A549 (cell line): ENCODE measurements around the gene SOX10. TPM values are rescaled to one million over a fixed set of nuclear protein-coding genes. Genes with fewer than 3 reads are reported as not detected.

Experiments
- ATAC-seq, 2 experiments: fragments of 200-7000 bp in 1 of 2; fragments of >200 bp in 1 of 2; cut with Nextera tagmentation in 1 of 2; cut with Tn5 transposase in 1 of 2; 3 replicates each; pipeline versions ENCODE4 v1.8.0 to v1.9.1; 2018 to 2020; ENCODE audit warnings: mild to moderate bottlenecking in 1 of 2, moderate library complexity in 1 of 2
- CTCF ChIA-PET: fragments of 300-600 bp; sonication (Branson Sonifier 250); formaldehyde crosslinking; extraction: SDS; loops from one replicate; lab custom pipeline; 2021; ENCODE audit warnings: antibody characterized with exemption, inconsistent platforms; lab: Yijun Ruan, JAX
- POLR2A ChIA-PET: fragments of 350-600 bp; formaldehyde crosslinking; extraction: SDS; loops from one replicate; lab custom pipeline; 2021; ENCODE audit warnings: antibody characterized with exemption, inconsistent platforms; lab: Yijun Ruan, JAX
- DNase-seq, 2 experiments: peaks; one replicate each; pipeline versions ENCODE4 v3.0.0 to v3.0.0-alpha.2; 2011 to 2016; ENCODE audit warnings: low read depth in 1 of 2, low spot score in 1 of 2
- FAIRE-seq: peaks from 2 replicates; lab custom pipeline; 2011; peaks lifted over from hg19 to GRCh38; lab: Jason Lieb, UNC
- H3K27ac ChIP-seq, 2 experiments: fragments of >200 bp; sonication (Bioruptor Twin); formaldehyde crosslinking; 3 replicates each; pipeline ENCODE4 v1.5.1; 2016 to 2017
- H3K4me1 ChIP-seq: fragments of >200 bp; sonication (Bioruptor Twin); formaldehyde crosslinking; 3 replicates; pipeline ENCODE4 v1.6.1; 2016
- H3K4me2 ChIP-seq: fragments of >200 bp; sonication (Bioruptor Twin); formaldehyde crosslinking; 3 replicates; pipeline ENCODE4 v1.6.1; 2016
- H3K4me3 ChIP-seq: fragments of >200 bp; sonication (Bioruptor Twin); formaldehyde crosslinking; 3 replicates; pipeline ENCODE4 v1.5.1; 2016
- H3K9me3 ChIP-seq: fragments of >200 bp; sonication (Bioruptor Twin); formaldehyde crosslinking; 3 replicates; pipeline ENCODE4 v1.6.1; 2016
- ATOH8 ChIP-seq: fragments of 250-450 bp; sonication (Bioruptor Pico); IDR thresholded peaks from 2 replicates; pipeline ENCODE4 v1.5.0; 2020; ENCODE audit warnings: low read depth, mild to moderate bottlenecking, moderate library complexity
- BHLHE40 ChIP-seq: IDR thresholded peaks from 2 replicates; pipeline ENCODE4 v1.6.1; 2012; ENCODE audit warnings: low read depth, low read length, inconsistent platforms
- CBX2 ChIP-seq: fragments of 200-600 bp; sonication (generic); IDR thresholded peaks from 2 replicates; pipeline ENCODE4 v1.6.1; 2016; ENCODE audit warnings: low read depth, mild to moderate bottlenecking, borderline replicate concordance
- CTCF ChIP-seq: fragments of >200 bp; sonication (Bioruptor Twin); formaldehyde crosslinking; IDR thresholded peaks from 3 replicates; pipeline ENCODE4 v1.5.1; 2016
- E2F6 ChIP-seq: IDR thresholded peaks from 2 replicates; pipeline ENCODE4 v1.6.1; 2012; ENCODE audit warnings: low read depth, borderline replicate concordance
- EHMT2 ChIP-seq: fragments of 200-600 bp; sonication (generic); IDR thresholded peaks from 2 replicates; pipeline ENCODE4 v1.6.1; 2016; ENCODE audit warnings: antibody characterized with exemption, low read depth, mild to moderate bottlenecking, moderate library complexity
- EP300 ChIP-seq, 2 experiments: fragments of >200 bp; sonication (Bioruptor Twin); formaldehyde crosslinking; IDR thresholded peaks; 2 replicates in 1 of 2; 3 replicates in 1 of 2; pipeline ENCODE4 v1.6.1; 2016 to 2017
- ESRRA ChIP-seq: fragments of 150-350 bp; IDR thresholded peaks from 2 replicates; pipeline ENCODE4 v1.6.1; 2014; ENCODE audit warnings: mild to moderate bottlenecking, low read length, borderline replicate concordance
- FOXS1 ChIP-seq: fragments of 250-450 bp; sonication (Bioruptor Pico); IDR thresholded peaks from 2 replicates; pipeline ENCODE4 v1.5.0; 2020; ENCODE audit warnings: mild to moderate bottlenecking, moderate library complexity
- GATA3 ChIP-seq: IDR thresholded peaks from 2 replicates; pipeline ENCODE4 v1.6.1; 2012; ENCODE audit warnings: borderline replicate concordance
- HOXA7 ChIP-seq: fragments of 250-450 bp; sonication (Bioruptor Pico); IDR thresholded peaks from 2 replicates; pipeline ENCODE4 v1.5.0; 2020; ENCODE audit warnings: mild to moderate bottlenecking, moderate library complexity
- HOXB5 ChIP-seq: fragments of 250-450 bp; sonication (Bioruptor Pico); IDR thresholded peaks from 2 replicates; pipeline ENCODE4 v1.5.0; 2020; ENCODE audit warnings: mild to moderate bottlenecking, moderate library complexity
- JUNB ChIP-seq: fragments of >200 bp; sonication (Bioruptor Twin); formaldehyde crosslinking; IDR thresholded peaks from 2 replicates; pipeline ENCODE4 v1.6.1; 2016
- KDM5A ChIP-seq: fragments of 200-600 bp; sonication (generic); IDR thresholded peaks from 2 replicates; pipeline ENCODE4 v1.6.1; 2016; ENCODE audit warnings: antibody characterized with exemption, mild to moderate bottlenecking
- MAFK ChIP-seq: fragments of 450-650 bp; IDR thresholded peaks from 2 replicates; pipeline ENCODE4 v1.6.1; 2014; ENCODE audit not compliant: partially characterized antibody
- MAX ChIP-seq: IDR thresholded peaks from 2 replicates; pipeline ENCODE4 v1.6.1; 2012
- MAZ ChIP-seq: fragments of 150-350 bp; IDR thresholded peaks from 2 replicates; pipeline ENCODE4 v1.6.1; 2014; ENCODE audit warnings: antibody characterized with exemption, low read depth, low read length, borderline replicate concordance
- MYC ChIP-seq: IDR thresholded peaks from 2 replicates; pipeline ENCODE4 v1.6.1; 2012; ENCODE audit warnings: mild to moderate bottlenecking, inconsistent platforms, low read length, improper control_type of control experiment, borderline replicate concordance
- NFE2L2 ChIP-seq: fragments of 150-350 bp; conservative IDR thresholded peaks from 2 replicates; pipeline ENCODE4 v1.6.1; 2014; ENCODE audit warnings: low read length
- NPAS2 ChIP-seq: fragments of 250-450 bp; sonication (Bioruptor Pico); IDR thresholded peaks from 2 replicates; pipeline ENCODE4 v1.8.0; 2022; ENCODE audit warnings: mild to moderate bottlenecking, moderate library complexity, borderline replicate concordance
- POLR2AphosphoS2 ChIP-seq: conservative IDR thresholded peaks from 2 replicates; pipeline ENCODE4 v1.6.1; 2012; ENCODE audit warnings: low read length, improper control_type of control experiment, inconsistent platforms
- RARB ChIP-seq: fragments of 250-450 bp; sonication (Bioruptor Pico); IDR thresholded peaks from 2 replicates; pipeline ENCODE4 v1.8.0; 2021; ENCODE audit warnings: mild to moderate bottlenecking, moderate library complexity
- REST ChIP-seq: fragments of 200-600 bp; sonication (generic); IDR thresholded peaks from 2 replicates; pipeline ENCODE4 v1.6.1; 2016; ENCODE audit warnings: antibody characterized with exemption, mild to moderate bottlenecking, moderate library complexity
- RFX5 ChIP-seq: fragments of 450-650 bp; IDR thresholded peaks from 2 replicates; pipeline ENCODE4 v1.7.1; 2014; ENCODE audit warnings: antibody characterized with exemption, mild to moderate bottlenecking, moderate library complexity
- RNF2 ChIP-seq: fragments of 200-600 bp; sonication (generic); IDR thresholded peaks from 2 replicates; pipeline ENCODE4 v1.6.1; 2016; ENCODE audit warnings: low read depth, mild to moderate bottlenecking, antibody characterized with exemption, moderate library complexity, borderline replicate concordance
- ZC3H11A ChIP-seq: fragments of 450-650 bp; IDR thresholded peaks from 2 replicates; pipeline ENCODE4 v1.6.1; 2014; ENCODE audit warnings: antibody characterized with exemption, mild to moderate bottlenecking
- WGBS: methylation state at CpG from one replicate; pipeline ENCODE4 v1.1.6; 2017; ENCODE audit errors: missing lambda C conversion rate; 5-methylcytosine and 5-hydroxymethylcytosine counted together
- polyA minus RNA-seq: library from RNA; depleted of rRNA, polyadenylated mRNA; stranded (reverse); fragments of >200 nt; gene quantifications from 2 replicates; pipeline ENCODE4 v1.2.3, GENCODE V29; 2011; rRNA and poly(A)+ RNA removed
- polyA plus RNA-seq, 4 experiments: library from polyadenylated mRNA; depleted of rRNA in 3 of 4; stranded (reverse); fragments of >200 nt; fragmentation: RNase III in 1 of 4; extraction: RNeasy Plus Mini Kit Qiagen cat#74134 plus additional on column Dnase treatment in 1 of 4; gene quantifications; 2 replicates in 3 of 4; 3 replicates in 1 of 4; pipeline ENCODE4 v1.2.3, GENCODE V29; 2011 to 2017

Gene SOX10
- polyA plus RNA-seq (2011; rRNA removed) (not detected in 2 replicates), polyA plus RNA-seq (2017; fragmentation: RNase III; extraction: RNeasy Plus Mini Kit Qiagen cat#74134 plus additional on column Dnase treatment) (not detected in 3 replicates), polyA minus RNA-seq (not detected in 2 replicates)
- not detected in 2 replicates for polyA plus RNA-seq (2012; cell fraction: cytosol; rRNA removed)
- polyA plus RNA-seq (2012; cell fraction: nucleus; rRNA removed) = not detected in 2 replicates

GRCh38 chr22:37983860-37984791, at the start of gene SOX10:
TSS of gene SOX10 (minus strand) at chr22:37984555. CDS start at chr22:37983784, 771 bp downstream.
- FAIRE-seq (no peak), DNase-seq (no peak), ATAC-seq (no peak)
- Histone ChIP-seq H3K4me2 (no peak within 1 kb of the TSS), H3K4me1 (no peaks in the 10 kb centered on the region), H3K4me3 (no peak within 1 kb of the TSS), H3K27ac (no peak within 1 kb of the TSS), H3K9me3 (no peaks in the 10 kb centered on the region)
- TF ChIP-seq MAFK (no peak), JUNB (no peak), REST (no peak), RARB (CRISPR knock-in tag) (no peak), BHLHE40 (no peak), RNF2 (no peak), NFE2L2 (no peak), MAZ (no peak), POLR2AphosphoS2 (no peak), HOXB5 (CRISPR knock-in tag) (no peak), NPAS2 (no peak), HOXA7 (CRISPR knock-in tag) (no peak), MAX (no peak), EHMT2 (no peak), CBX2 (no peak)
- ChIA-PET CTCF (interaction anchor here (1.1 to 1.4 kb wide), 3 partner anchors 10 to 19 kb away, joined by 4 to 8 read pairs (median 4); no protein-coding TSS in a partner anchor), POLR2A (no interaction called here)
- WGBS = 78% methylated on average over 17 of the region's 42 CpGs

- H3K4me1 ChIP-seq = peaks cover 32% of the 10 kb centered on the region
- 94% methylated on average over 16 of the region's 27 CpGs for WGBS
- ChIA-PET POLR2A (interaction anchor here (1.3 to 1.5 kb wide), 2 partner anchors 19 to 80 kb away, joined by 3 to 5 read pairs; partner anchors contain the start of genes C22orf23 and POLR2F), CTCF (interaction anchor here (0.6 to 1.4 kb wide), 2 partner anchors 14 to 19 kb away, joined by 3 to 11 read pairs; no protein-coding TSS in a partner anchor)
- H3K4me3 ChIP-seq = no peak overlapping the region
- H3K27ac ChIP-seq = peak overlapping the region; percentile 88 to 96
- no peak for FAIRE-seq
- H3K9me3 ChIP-seq = no peaks in the 10 kb centered on the region
- ATAC-seq = peak in 1 of 2 experiments; percentile 36; a peak in 3 of 6 replicates
- peak overlapping the region; percentile 85 for H3K4me2 ChIP-seq
- DNase-seq = no peak
- TF ChIP-seq MYC = no peak
- TF ChIP-seq HOXB5 (CRISPR knock-in tag) = no peak
- no peak for TF ChIP-seq MAFK
- no peak for TF ChIP-seq KDM5A
- TF ChIP-seq FOXS1 (CRISPR knock-in tag) = no peak
- TF ChIP-seq GATA3 = no peak
- no peak for TF ChIP-seq CTCF
- no peak for TF ChIP-seq ZC3H11A
- no peak for TF ChIP-seq ESRRA
- no peak for TF ChIP-seq ATOH8
- no peak for TF ChIP-seq JUNB
- TF ChIP-seq E2F6 = no peak
- TF ChIP-seq RFX5 = no peak
- TF ChIP-seq HOXA7 (CRISPR knock-in tag) = no peak
- no peak for TF ChIP-seq EP300 (IDR thresholded peaks at IDR 0.05)
Measured at GRCh38 chr22:38033522-38034277, 49.3 kb upstream of the SOX10 start.
